Large intestine (tissue), 3 donors: ENCODE results near the gene ARHGAP42. TPM values are rescaled to one million over a fixed set of nuclear protein-coding genes. Genes with fewer than 3 reads are reported as not detected.

Source experiments
- DNase-seq, 2 donors: peaks; one replicate each; pipeline versions ENCODE4 v3.0.0 to v3.0.0-alpha.2; 2013
- H3K27ac ChIP-seq: one replicate; pipeline ENCODE4 v1.5.1; 2013; ENCODE audit warnings: low read length
- H3K27me3 ChIP-seq: 2 replicates; pipeline ENCODE4 v1.6.1; 2013; ENCODE audit warnings: low read length; ENCODE audit not compliant: control insufficient read depth, insufficient read depth
- H3K36me3 ChIP-seq: 2 replicates; pipeline ENCODE4 v1.6.1; 2013; ENCODE audit warnings: low read length; ENCODE audit not compliant: control insufficient read depth, insufficient read depth
- H3K4me1 ChIP-seq: one replicate; pipeline ENCODE4 v1.6.1; 2013; ENCODE audit warnings: low read length; ENCODE audit not compliant: control insufficient read depth, insufficient read depth
- H3K4me3 ChIP-seq: one replicate; pipeline ENCODE4 v1.5.1; 2013; ENCODE audit warnings: low read length
- H3K9me3 ChIP-seq: one replicate; pipeline ENCODE4 v1.6.1; 2013; ENCODE audit warnings: mild to moderate bottlenecking, low read depth, low read length, moderate library complexity; ENCODE audit not compliant: control insufficient read depth
- WGBS: methylation state at CpG from one replicate; pipeline ENCODE4 v1.1.5; 2013; ENCODE audit warnings: low lambda C conversion rate; ENCODE audit not compliant: insufficient coverage; 5-methylcytosine and 5-hydroxymethylcytosine counted together
- polyA plus RNA-seq: library from polyadenylated mRNA; unstranded; fragments of 120-200 nt; gene quantifications from one replicate; pipeline ENCODE4 v1.2.1, GENCODE V29; 2013

The ARHGAP42 gene
- polyA plus RNA-seq, 1 donor = 18.2 TPM

DNA sequence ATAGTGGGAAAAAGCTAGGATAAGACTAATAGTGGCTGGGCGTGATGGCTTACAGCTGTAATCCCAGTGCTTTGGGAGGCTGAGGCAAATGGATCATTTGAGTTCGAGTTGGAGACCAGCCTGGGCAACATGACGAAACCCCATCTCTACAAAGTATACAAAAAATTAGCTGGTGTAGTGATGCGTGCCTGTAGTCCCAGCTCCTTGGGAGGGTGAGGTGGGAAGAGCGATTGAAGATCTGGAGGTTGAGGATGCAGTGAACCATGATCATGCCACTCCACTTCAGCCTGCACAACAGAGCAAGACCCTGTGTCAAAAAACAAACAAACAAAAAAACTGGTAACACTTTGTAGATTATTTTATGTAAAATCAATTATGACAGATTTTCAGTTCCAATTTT lies 8.8 kb downstream of the ARHGAP42 start:
- 100% methylated on average over 1 of the region's 5 CpGs for WGBS
- Histone ChIP-seq H3K9me3 (no peaks in the 10 kb centered on the region), H3K27me3 (no peaks in the 10 kb centered on the region), H3K27ac (no peak overlapping the region), H3K4me1 (no peaks in the 10 kb centered on the region), H3K36me3 (peaks cover 4% of the 10 kb centered on the region), H3K4me3 (no peak overlapping the region)
- DNase-seq = no peak

- WGBS = no CpG with 5 or more reads among the region's 2 CpGs
- H3K4me1 ChIP-seq = no peaks in the 10 kb centered on the region
- no peak overlapping the region for H3K4me3 ChIP-seq
- DNase-seq = no peak
- H3K9me3 ChIP-seq = no peaks in the 10 kb centered on the region
- H3K36me3 ChIP-seq = peaks cover 8% of the 10 kb centered on the region
- no peaks in the 10 kb centered on the region for H3K27me3 ChIP-seq
- no peak overlapping the region for H3K27ac ChIP-seq
Observed at GRCh38 chr11:100703139-100703538, 16.1 kb downstream of the ARHGAP42 start.

GRCh38 chr11:100703801-100704575 lies 16.9 kb downstream of the ARHGAP42 start:
- Histone ChIP-seq H3K27ac (no peak overlapping the region), H3K9me3 (no peaks in the 10 kb centered on the region), H3K4me1 (no peaks in the 10 kb centered on the region), H3K27me3 (no peaks in the 10 kb centered on the region), H3K36me3 (peaks cover 8% of the 10 kb centered on the region), H3K4me3 (no peak overlapping the region)
- WGBS = 95% methylated on average over 3 of the region's 5 CpGs
- no peak for DNase-seq

DNA sequence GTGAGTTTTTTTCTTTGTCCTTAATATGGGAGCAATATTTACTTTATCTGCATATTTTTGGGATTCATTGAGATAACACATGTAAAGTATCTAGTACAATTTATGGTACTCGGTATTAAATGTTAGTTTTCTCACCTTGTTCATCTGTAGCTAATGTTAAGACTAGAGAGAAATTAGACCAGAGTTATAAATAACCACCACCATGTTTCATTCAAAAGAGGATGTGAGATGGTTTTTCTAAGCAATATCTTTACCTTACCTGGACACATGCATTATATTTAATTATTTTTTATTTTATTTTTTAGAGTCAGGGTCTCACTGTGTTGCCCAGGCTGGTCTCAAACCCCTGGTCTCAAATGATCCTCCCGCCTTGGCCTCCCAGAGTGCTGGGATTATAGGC lies 18.4 kb downstream of the ARHGAP42 start:
- H3K4me1 ChIP-seq = no peaks in the 10 kb centered on the region
- H3K4me3 ChIP-seq = no peak overlapping the region
- H3K9me3 ChIP-seq = no peaks in the 10 kb centered on the region
- no CpG with 5 or more reads among the region's 2 CpGs for WGBS
- H3K27ac ChIP-seq = no peak overlapping the region
- H3K27me3 ChIP-seq = no peaks in the 10 kb centered on the region
- peaks cover 6% of the 10 kb centered on the region for H3K36me3 ChIP-seq
- no peak for DNase-seq

- no peak for DNase-seq
- Histone ChIP-seq H3K27ac (no peak overlapping the region), H3K36me3 (peaks cover 3% of the 10 kb centered on the region), H3K4me1 (no peaks in the 10 kb centered on the region), H3K27me3 (no peaks in the 10 kb centered on the region), H3K4me3 (no peak overlapping the region), H3K9me3 (no peaks in the 10 kb centered on the region)
Observed at GRCh38 chr11:100706179-100706578, 19.1 kb downstream of the ARHGAP42 start.

DNA sequence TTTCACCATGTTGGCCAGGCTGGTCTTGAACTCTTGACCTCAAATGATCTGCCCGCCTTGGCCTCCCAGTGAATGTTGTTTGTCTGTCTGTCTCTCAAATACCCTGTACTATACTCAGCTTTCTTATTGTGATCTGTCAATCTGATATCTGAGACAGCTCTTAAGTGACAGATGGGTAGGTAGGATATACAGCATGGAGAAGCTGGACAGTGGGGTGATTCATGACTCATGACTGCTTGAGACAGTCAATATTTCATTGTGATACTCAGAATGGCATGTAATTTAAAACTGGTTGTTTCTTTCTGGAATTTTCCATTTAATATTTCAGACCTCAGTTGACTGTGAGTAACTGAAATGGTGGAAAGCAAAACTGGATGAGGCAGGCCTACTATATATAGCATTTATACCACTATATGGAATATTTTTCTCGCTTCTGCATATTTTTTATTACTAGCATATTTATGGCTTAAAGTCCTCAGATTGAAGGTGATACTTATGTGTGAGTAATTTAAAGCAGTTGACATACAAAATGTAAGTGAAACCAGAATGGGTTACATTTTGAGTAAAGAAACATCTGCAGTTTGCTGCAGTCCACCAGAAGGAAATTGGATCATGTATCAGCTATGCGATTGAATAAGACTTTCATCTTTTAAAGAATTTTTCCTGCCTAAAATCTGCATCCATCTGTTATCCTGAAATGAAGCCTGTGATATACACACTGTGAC lies 22.3 kb downstream of the ARHGAP42 start:
- Histone ChIP-seq H3K36me3 (no peaks in the 10 kb centered on the region), H3K27me3 (no peaks in the 10 kb centered on the region), H3K4me3 (no peak overlapping the region), H3K9me3 (no peaks in the 10 kb centered on the region), H3K4me1 (no peaks in the 10 kb centered on the region), H3K27ac (no peak overlapping the region)
- no peak for DNase-seq
- WGBS = 91% methylated on average over 1 of the region's 3 CpGs

DNA sequence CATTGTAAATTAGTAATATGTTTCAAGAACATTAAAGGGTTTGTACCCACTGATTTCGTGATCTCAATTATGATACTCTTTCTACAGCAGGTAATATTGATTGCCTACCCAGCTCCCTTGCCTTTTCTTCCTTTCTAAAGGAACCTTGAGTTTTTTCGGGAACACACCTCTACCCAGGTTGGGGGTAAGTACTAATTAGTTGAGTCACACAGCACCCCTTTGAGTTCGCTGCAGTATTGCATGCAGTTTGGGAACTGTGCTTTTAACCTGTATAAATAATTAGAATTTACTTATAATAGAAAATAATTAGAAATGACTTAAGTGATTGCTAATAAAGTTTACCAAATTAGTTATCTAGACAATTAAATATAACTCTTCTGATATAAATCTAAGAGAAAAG lies 24.9 kb downstream of the ARHGAP42 start:
- Histone ChIP-seq H3K27me3 (no peaks in the 10 kb centered on the region), H3K36me3 (no peaks in the 10 kb centered on the region), H3K4me1 (no peaks in the 10 kb centered on the region), H3K9me3 (no peaks in the 10 kb centered on the region), H3K4me3 (no peak overlapping the region), H3K27ac (no peak overlapping the region)
- 90% methylated on average over 2 of the region's 3 CpGs for WGBS
- DNase-seq = no peak

DNA sequence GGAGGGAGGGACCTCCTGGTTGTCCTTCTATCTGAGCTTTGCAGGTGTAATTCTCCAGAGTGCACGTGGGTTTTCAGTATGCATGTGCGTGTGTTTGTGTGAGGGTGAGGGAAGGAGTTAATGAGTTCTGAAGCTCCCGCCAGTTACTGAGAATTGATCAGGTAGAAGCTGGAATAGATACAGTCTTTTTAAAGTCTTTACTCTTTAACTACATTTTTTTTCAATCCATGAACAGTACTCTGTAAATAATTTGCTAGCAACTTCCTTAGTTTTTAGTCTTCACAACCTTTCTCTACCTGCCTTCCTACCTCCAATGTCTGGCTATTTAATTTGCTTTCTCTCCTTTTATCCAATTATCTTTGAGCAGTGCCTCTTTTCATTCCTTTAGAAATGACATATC lies 25.5 kb downstream of the ARHGAP42 start:
- Histone ChIP-seq H3K9me3 (no peaks in the 10 kb centered on the region), H3K36me3 (no peaks in the 10 kb centered on the region), H3K4me3 (no peak overlapping the region), H3K4me1 (no peaks in the 10 kb centered on the region), H3K27ac (no peak overlapping the region), H3K27me3 (no peaks in the 10 kb centered on the region)
- peak in 1 of 2 donors; percentile 55 for DNase-seq
- no CpG with 5 or more reads among the region's 3 CpGs for WGBS

GRCh38 chr11:100715165-100715761 lies 28.2 kb downstream of the ARHGAP42 start:
- no peak for DNase-seq
- Histone ChIP-seq H3K4me3 (no peak overlapping the region), H3K27me3 (no peaks in the 10 kb centered on the region), H3K9me3 (no peaks in the 10 kb centered on the region), H3K4me1 (peaks cover 3% of the 10 kb centered on the region), H3K27ac (no peak overlapping the region), H3K36me3 (no peaks in the 10 kb centered on the region)
- no CpG with 5 or more reads among the region's 3 CpGs for WGBS

DNA sequence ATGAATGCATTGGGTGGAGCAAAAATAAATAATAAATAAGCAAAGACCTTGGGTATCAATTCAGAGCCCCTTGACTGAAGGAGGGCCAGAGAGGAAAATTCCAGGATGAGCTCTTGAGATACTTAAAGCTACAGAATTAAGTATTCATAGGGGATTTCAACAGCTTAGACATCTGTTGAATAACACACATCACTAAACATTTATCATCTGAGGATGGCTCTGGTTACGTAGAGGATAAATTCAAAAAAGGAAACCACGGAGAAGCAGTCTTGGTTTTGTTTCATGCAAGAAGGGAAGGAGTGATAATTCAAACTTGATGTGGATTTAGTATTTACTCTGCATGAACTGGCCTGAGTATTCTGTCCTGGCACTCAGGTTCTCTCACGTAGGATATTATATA lies 29.8 kb downstream of the ARHGAP42 start:
- peaks cover 3% of the 10 kb centered on the region for H3K4me1 ChIP-seq
- DNase-seq = no peak
- H3K27ac ChIP-seq = no peak overlapping the region
- WGBS = 43% methylated on average over 1 of the region's 3 CpGs
- no peaks in the 10 kb centered on the region for H3K27me3 ChIP-seq
- H3K9me3 ChIP-seq = no peaks in the 10 kb centered on the region
- H3K36me3 ChIP-seq = no peaks in the 10 kb centered on the region
- H3K4me3 ChIP-seq = no peak overlapping the region
